ENCODE measurements around the gene DOK3.

Gene DOK3

GRCh38 chr5:177511181-177511580 lies 1.6 kb upstream of the DOK3 start:
- no peak for DNase-seq

- no peak for DNase-seq
Observed at GRCh38 chr5:177510567-177511053, 984 bp upstream of the DOK3 start.

GRCh38 chr5:177509991-177510566 lies 453 bp upstream of the DOK3 start:
- DNase-seq = no peak

GRCh38 chr5:177508837-177509236 lies 789 bp downstream of the DOK3 start:
- DNase-seq = no peak

GRCh38 chr5:177508221-177508611 lies 1.4 kb downstream of the DOK3 start:
- no peak for DNase-seq

- no peak for DNase-seq
Observed at GRCh38 chr5:177507596-177508220, 1.9 kb downstream of the DOK3 start.

- DNase-seq = peak; percentile 20
Observed at GRCh38 chr5:177507165-177507564, 2.5 kb downstream of the DOK3 start.

GRCh38 chr5:177505075-177505474 lies 4.6 kb downstream of the DOK3 start:
- no peak for DNase-seq

GRCh38 chr5:177504086-177505056 lies 5.3 kb downstream of the DOK3 start:
- no peak for DNase-seq

- no peak for DNase-seq
Observed at GRCh38 chr5:177503351-177504085, 6.1 kb downstream of the DOK3 start.

GRCh38 chr5:177502886-177503285 lies 6.7 kb downstream of the DOK3 start:
- no peak for DNase-seq

GRCh38 chr5:177501874-177502678 lies 7.5 kb downstream of the DOK3 start:
- DNase-seq = no peak

- peak; percentile 68 for DNase-seq
Observed at GRCh38 chr5:177500685-177501522, 8.7 kb downstream of the DOK3 start.

- DNase-seq = no peak
Observed at GRCh38 chr5:177499842-177500241, 9.8 kb downstream of the DOK3 start.

- no peak for DNase-seq
Observed at GRCh38 chr5:177498013-177498787, 11.4 kb downstream of the DOK3 start.

- DNase-seq = peak; percentile 91
Observed at GRCh38 chr5:177497292-177498012, 12.2 kb downstream of the DOK3 start, which contains the start of gene PDLIM7. TSS of gene PDLIM7 (minus strand) at chr5:177497604. CDS start at chr5:177496512, 1,092 bp downstream.

- peak; percentile 81 for DNase-seq
Observed at GRCh38 chr5:177496727-177497291, 12.8 kb downstream of the DOK3 start.

- DNase-seq = peak; percentile 40
Observed at GRCh38 chr5:177496070-177496726, 13.4 kb downstream of the DOK3 start.
